ENCODE measurements around the gene TAGAP.
"Not testable (repeated sequence)": the region's sequence is repeated elsewhere in the genome, so short reads cannot be mapped to it uniquely, and the experiment has no call there.

TAGAP gene

DNA sequence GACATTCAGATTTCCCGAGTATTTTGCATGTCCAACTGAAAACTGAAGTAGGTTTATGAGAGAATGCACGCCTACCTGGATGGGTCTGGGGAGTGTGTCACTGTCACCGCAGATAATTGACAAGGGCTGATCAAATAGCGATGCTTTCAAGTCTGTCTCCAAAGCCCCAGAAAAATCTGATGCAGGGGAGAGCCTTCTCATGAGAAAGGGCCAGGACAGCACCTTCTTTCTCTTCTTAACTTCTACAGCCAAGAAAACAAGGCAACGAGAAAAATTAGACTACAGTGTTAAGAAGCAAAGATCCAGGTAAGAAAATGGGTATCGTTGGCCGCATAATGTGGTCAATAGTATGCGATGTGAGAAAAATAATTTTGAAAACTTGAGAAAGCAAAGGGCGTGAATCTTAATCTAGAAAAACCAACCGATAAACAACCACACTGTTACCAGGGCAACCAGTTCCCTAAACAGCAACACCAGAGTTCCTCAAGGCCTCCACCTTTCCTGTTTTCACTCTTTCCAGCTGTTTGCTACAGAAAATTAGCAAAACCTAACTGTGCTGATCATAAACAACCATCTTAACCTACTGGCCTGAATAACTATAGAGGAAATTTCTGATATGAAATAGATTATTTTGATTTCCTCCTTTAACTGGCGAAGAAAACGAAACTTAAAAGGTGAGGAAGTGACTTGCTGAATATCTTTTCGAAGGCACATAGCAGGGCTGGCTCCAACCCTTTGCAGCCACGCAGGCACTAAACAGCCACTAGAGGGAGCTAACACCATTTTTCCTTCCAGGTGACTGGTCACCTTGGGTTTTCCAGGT lies 2.6 kb downstream of the TAGAP start:
- DNase-seq: no peak

DNA sequence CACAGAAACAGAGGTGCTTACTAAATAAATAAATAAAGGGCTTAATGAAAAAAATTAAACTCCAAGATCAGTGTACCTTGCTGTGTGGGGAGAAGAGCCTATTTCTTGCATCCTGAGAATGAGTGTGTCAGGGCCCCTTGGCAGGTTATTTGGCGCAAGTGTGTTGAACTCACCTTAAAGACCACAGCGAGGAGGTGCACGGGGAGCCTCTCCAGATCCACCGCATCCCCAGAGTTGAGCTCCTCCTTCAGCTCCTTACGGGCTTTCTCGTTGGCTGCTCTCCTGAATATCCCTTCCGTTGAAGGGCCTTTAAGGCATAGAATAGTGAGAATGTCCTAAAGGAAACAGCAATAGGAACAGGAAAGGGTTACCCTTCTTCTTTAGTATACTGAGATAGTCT lies 3.6 kb downstream of the TAGAP start:
- no peak for DNase-seq

DNA sequence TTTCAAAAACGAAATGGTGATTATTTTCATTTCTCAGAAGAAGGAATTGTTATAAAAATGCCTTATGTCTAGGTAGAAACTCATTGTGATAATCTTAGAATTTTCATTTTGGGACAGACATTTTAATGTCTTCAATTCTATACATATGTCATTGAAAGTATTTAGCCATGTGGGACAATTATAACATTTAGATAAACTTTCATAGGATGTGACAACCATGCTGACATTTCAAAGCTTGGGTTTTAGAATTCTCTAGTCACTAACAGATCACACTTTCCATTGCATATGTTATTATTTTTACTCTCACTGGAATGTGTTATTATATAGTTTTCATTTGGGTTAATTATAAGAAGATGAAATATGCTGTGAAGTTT lies 4.9 kb downstream of the TAGAP start:
- no peak for DNase-seq

DNA sequence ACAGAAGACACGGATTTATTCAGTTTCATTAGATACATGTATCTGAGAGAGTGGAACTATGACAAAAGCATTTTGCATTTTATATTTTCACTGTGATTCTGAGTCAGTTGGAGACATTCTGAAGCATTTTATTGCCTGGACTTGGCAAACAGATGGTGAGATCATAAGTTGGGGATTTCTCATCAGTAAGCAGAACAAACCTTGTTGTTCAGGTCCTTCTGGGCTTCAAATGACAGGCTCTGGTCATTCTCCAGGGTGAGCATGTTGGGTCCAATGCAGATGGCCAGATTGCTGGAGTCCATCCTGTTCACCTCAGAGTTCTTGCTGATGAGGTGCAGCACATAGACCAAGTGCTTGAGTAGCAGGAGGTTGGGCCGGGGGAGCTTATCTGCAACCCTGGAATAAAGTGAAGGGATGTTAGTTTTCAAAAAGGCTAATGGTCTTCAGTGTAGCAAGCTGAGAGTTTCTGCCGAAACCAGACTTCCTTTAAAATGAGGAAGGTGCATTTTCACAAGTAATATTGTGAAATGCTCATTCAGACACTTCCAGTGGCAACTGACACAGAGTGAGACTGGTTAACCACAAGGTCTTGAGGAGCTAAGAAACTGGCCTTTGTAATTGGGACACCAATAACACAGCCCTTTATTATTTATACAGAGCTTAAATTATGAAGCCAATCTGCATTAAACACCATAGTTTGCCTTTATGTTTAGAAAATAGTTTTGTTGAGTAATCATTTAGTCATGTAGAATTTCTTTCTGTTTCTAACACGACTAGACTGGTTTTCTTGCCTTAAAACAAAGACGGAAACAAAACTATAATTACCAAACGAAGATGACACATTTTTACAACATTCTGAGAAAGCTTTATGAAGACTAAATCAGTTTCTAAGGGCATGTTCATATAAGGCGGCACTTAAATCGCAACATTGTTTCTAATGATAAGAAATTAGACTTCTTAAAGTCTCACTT lies 5.6 kb downstream of the TAGAP start:
- DNase-seq: no peak

DNA sequence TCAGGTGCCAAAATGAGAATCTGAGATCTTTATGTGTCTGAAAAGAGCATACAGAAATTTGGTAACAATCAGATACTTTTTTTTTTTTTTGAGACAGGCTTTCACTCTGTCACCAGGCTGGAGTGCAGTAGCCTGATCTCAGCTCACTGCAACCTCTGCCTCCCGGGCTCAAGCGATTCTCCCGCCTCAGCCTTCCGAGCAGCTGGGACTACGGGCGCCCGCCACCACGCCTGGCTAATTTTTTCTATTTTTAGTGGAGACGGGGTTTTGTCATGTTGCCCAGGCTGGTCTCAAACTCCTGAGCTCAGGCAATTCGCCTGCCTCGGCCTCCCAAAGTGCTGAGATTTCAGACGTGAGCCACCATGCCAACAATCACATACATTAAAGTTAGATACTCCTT lies 6.5 kb downstream of the TAGAP start:
- not testable (repeated sequence) for DNase-seq

DNA sequence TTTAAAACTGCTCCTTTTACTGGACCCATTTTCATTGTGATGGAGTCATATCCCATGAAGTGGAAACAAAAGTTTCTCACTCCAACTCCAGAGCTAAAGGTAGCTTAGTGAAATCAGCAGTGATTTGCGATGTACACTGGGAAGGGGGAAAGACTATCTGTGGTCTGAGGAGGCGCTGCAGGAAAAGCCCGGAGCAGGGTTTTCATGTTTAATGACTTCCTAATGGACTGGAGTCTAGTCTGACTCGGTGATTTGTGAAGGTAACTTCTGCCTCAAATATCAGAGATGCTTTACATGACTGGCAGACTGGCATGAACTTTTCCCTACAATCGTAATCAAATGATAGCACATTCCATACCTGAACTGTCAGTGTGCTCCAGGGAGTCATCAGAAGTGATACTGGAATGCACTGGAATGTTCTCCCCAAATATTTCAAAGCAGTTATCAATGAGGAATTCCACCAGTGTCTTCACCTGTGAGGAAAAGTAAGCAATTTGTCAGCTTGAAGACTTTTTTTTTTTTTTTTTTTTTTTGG lies 7.0 kb downstream of the TAGAP start:
- no peak for DNase-seq

DNA sequence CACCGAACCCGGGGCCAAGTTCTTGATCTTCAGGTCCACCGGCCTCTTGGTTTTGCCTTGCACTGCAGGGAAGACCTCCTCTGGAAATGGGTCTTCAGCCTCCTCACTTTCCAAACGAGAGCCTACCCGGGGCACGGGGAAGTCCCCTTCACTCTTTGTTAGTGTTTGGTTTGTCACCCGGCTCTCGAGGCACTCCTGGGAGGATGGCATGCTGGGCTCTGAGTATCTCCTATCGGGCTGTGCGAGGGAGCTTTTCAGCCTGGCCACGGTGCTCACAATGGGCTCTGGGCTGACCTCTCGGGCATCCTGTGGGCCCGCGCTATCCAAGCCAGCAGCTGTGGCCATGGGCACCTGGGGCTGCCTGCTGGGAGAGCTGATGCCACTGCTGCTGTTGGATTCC lies 8.1 kb downstream of the TAGAP start:
- no peak for DNase-seq

DNA sequence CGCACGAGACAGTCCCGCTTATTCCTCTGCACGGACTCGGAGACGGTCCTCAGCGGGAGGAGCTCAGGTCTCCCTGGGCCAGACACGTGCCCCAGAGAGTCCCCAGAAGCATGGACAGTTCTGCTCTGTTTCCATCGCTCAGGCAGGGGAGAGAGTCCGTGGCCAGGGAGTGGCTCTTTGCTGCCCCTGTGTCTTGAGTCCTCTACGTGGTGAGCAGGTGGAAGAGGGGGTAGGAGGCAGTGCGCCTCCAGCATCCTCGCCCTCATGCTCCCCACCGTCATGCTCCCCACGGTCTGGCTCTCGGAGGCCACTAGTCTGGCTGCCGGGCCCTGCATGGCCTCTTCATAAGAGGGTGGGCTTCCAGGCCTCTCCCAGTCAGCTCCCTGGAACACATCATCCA lies 8.9 kb downstream of the TAGAP start:
- no peak for DNase-seq

DNA sequence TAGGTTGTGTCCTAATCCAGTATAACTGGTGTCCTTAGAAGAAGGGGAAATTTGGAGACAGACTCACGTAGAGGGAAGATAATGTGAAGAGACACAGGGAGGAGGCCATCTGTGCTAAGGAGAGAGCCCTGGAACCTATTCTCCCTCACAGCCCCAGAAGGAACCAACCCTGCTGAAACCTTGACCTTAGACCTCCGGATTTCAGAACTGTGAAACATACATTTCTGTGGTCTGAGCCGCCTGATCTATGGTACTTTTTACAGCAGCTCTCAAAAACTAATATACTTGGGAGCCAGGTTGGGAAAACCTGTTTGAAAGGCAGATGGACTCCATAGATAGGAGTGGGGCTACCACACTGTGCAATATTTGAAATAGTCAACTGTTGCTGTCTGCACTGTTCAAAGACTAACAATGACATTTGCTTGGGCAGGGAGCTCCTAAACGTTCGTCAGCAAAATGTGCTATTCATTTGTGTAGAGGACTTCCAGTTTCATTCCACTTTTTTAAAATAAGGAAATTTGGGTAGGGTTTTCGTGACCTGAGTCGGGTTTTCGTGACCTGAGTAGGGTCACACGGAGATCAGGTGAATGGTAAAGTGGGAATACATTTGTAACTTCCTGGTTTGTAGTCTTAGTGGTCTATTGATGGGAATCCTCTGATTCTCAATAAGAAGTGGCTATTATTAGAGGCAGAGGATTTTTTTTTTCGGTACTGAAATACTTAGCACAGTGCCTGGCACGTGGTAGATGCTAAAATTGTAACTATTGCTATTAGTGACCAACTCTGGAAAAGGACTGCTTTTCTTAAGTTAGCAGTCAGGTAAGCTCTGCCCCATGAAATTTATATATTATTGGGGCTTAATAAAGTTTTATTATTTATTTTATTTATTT lies 11.4 kb downstream of the TAGAP start:
- DNase-seq: no peak

DNA sequence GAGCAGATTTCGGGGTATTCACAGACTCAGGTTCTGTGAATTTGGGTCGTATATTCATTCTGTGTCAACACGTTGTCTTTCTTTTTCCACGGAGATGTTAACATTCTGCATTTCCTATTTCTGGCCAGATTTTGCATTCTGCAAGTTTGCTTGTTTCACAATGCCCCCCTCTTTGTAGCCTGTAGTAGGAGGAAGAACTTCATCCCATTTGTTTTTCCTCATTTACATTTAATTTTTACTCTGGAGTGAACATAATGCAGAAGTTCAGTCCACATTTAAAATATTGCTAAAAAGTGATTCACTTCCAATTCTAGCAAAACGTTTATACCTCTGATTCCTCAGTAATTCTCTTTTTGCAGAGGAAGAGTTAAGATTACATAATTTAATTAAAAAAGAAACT lies 12.9 kb downstream of the TAGAP start:
- DNase-seq: no peak

DNA sequence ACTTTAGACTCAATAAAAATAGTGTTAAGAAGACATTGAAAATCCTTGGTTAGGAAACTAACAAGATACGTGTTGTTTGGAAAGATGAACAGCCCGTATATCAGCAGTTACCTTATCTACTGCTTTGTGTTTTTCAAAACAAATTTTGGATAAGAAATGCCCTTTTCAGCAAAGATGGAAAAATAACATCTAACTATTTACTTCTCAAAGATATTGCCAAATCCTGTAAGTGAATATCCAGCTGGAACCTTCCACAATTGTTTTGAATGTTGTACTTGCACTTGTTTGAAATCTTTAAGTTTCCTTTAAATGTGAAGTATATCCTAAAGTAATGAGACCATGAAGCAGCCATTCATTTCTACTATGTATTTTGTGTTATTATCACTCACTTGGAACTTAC lies 14.6 kb downstream of the TAGAP start:
- no peak for DNase-seq

DNA sequence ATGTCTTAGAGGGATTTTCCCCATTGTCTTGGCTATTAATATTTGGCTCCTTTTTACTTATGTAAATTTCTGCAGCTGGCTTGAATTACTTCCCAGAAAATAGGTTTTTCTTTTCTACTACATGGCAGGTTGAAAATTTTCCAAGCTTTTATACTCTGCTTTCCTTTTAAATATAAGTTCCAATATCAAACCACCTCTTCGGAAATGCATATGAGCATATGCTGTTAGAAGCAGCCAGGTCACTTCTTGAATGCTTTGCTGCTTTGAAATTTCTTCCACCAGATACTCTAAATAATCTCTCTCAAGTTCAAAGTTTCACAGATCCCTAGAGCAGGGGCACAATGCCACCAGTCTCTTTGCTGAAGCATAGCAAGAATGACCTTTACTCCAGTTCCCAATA lies 19.6 kb downstream of the TAGAP start:
- DNase-seq: not testable (repeated sequence)

DNA sequence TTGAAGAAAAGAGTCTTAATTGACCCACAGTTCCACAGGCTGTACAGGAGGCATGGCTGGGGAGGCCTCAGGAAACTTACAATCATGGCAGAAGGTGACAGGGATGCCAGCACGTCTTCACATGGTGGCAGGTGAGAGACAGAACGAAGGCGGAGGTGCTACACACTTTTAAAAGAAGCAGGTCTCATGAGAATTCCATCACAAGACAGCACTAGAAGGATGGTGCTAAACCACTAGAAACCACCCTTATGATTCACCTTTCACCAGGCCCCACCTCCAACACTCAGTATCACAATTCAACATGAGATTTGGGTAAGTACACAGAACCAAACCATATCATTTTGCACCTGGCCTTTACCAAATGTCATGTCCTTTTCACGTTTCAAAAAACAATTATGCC lies 20.9 kb downstream of the TAGAP start:
- no peak for DNase-seq

DNA sequence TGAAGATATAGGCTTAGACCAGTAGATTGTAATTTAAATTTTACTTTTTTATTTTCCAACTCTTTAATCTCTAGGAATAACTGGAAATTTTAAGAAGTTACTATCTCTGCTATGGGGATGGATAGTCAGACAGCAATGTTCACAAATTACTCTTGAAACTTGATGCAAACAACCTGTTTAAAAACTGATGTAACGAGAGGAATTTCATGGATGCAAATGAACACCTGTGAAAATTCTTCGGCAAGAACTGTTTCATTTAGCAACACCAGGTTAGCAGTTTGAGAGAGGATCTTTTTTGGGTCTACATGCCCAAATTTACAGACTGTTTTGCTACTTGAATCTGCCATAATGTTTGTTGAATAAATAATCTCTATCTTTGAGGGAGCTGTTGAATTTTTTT lies 24.8 kb downstream of the TAGAP start:
- no peak for DNase-seq

DNA sequence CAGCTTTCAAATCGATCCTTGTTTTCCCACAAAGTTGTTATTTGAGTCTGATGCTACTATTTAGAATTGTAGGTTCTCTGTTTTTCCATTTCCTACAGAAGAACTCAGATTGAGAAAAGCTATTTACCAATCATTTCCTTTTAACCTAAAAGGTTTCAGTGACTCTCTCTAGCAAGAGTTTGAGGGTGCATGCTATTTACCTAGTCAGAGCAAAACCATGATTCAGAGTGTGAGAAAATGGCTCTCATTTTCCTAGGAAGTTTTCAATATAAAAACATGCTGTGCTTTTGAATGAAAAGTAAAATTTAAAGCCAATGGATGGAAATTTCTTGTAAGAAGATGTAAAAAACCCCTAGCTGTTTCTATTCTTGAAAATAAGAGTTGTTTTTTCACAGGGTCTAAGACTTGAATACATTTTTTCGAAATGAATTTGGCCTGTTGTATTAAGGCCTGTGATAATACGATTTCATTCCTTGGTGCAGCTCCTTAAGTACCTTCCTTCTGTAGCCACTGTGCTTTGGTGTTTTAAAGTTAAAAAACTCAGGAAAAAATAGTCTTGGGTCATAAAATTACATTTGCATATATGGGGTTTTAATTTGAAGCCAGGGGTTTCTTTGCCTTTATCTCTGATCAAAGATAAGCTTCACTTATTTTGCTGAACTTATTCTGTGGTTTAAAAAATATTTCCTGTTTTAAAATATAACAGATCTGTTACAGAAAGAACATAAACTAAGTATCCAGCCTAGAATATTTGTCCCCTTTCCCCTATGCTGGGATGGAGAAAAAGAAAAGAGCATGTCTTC lies 26.8 kb downstream of the TAGAP start:
- no peak for DNase-seq

DNA sequence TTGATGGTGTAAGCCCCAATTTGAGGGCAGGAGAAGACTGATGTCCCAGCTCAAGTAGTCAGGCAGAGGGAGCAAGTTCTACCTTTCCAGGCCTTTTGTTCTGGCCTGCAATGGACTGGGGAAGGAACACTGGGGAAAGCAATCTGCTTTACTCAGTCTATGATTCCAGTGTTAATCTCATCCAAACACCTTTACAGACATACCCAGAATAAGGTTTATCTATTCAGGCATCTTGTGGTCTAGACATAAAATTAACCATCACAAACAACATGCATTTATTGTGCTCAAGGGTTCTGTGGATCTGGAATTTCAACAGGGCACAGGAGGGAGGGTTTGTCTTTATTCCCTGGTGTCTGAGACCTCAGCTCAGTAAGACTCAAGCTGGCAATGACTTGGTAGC lies 30.4 kb downstream of the TAGAP start:
- no peak for DNase-seq

DNA sequence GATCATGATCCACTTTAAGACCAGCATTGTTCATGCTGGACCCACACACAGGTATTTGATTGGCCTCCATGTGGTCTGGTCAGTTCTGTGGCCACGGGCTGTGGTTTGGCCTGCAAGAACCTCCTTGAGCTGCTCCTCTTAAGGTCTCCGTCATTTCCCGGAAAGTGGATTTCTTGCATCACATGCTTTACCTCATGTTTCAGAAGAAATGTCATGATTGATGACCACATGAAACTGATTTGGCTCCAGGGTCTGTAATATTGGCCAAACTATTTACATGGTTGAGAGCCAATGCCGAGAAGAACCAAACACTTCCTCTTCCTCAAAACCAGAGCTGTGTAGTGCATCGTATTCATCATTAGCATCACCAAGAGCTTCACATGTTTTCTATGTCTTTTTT lies 31.6 kb downstream of the TAGAP start:
- DNase-seq: no peak

DNA sequence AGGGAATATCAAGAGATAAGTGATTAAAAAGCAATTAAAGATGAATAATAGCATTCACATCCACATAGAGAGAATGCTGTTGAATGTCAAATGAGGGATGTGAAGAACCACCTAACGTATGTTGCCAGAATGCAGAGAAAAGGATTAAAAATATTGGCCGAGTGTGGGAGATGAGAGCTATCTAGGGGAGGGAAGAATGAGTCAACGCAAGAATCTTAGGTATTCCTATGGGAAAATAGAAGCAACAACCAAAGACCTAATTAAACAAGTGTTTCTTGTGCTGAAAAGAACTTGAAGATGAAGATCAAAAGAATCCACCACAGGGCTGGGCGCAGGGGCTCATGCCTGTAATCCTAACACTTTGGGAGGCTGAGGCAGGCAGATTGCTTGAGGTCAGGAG lies 32.6 kb downstream of the TAGAP start:
- DNase-seq: no peak

DNA sequence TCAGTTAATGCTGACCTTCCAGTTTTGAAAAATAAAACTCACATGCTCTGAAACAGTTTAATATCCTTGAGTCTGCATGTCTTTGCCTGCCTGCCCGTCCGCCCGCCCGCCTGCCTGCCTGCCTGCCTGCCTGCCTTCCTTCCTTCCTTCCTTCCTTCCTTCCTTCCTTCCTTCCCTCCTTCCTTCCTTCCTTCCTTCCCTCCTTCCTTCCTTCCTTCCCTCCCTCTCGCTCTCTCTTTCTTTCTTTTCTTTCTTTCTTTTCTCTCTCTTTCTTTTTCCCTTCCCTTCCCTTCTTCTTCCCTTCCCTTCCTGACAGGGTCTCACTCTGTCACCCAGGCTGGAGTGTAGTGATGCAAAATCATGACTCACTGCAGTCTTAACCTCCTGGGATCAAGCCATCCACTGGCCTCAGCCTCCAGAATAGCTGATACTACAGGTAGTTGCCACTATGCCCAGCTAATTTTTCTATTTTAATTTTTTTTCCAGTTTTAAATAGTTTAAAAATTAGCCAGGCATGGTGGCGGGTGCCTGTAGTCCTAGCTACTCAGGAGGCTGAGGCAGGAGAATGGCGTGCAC lies 34.7 kb downstream of the TAGAP start:
- DNase-seq: not testable (repeated sequence)

DNA sequence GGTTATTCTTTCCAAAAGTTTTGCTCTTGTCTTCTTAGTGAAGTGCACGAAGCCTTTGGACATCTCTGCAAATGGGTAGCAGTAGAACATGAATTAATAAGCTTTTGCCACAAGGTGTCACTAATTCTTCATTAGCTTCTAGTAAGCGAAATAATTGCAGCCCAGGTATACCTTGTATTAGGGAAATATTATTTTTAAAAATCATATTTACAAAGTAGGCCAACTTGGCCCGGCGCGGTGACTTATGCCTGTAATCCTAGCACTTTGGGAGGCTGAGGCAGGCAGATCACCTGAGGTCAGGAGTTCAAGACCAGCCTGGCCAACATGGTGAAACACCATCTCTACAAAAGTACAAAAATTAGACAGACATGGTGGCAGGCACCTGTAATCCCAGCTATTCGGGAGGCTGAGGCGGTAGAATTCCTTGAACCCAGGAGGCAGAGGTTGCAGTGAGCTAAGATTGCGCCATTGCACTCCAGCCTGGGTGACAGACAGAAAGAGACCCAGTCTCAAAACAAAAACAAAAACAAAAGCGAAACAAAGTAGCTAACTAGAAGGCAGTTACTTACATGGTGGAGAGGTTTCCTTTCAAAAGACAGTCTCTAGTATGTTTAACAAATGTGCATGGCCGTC lies 36.0 kb downstream of the TAGAP start:
- DNase-seq: no peak

DNA sequence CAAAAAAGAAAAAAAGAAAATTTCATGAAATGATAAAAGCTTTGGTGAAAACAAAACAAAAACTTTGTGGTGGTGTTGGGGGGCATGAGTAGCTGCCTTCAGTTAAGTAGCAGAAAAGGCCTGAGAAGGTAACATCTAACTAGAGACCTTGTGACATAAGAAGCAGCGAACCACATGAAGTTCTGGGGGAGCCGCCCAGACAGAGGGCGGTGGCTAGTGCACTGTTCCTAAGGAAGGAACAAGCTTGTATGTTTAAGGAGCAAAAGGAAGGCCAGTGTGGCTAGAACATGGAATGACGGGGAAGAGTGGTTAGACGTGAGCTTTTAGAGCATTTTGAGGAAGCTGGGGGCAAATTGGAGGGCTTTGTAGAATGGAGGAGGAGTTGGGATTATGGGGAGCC lies 37.3 kb downstream of the TAGAP start:
- no peak for DNase-seq
